Measurements from ENCODE around the gene DPAGT1. TPM values are rescaled to one million over a fixed set of nuclear protein-coding genes. Genes with fewer than 3 reads are reported as not detected.

The DPAGT1 gene
- total RNA-seq, 4 donors from 2014 or later, result 2.8 to 30.6 (median 16.9) TPM

- peak; percentile 95 to 96 for DNase-seq
- Histone ChIP-seq H3K4me1 (peaks cover 0 to 7% of the 10 kb centered on the region in 2 donors), H3K27me3 (no peaks in the 10 kb centered on the region), H3K9me3 (no peaks in the 10 kb centered on the region), H3K36me3 (no peaks in the 10 kb centered on the region), H3K4me3 (peak within 1 kb of the TSS; percentile 82 to 90), H3K27ac (peak within 1 kb of the TSS; percentile 83 to 96)
- intact Hi-C loops (cut with DNase I; ENCODE audit: low total_unique reads), result no loop called here
- TF ChIP-seq CTCF (IDR thresholded peaks at IDR 0.05) (peak in 2 of 4 experiments; percentile 20 to 26), POLR2A (IDR thresholded peaks at IDR 0.05) (peak in 1 of 2 donors; percentile 43)
These were observed 16.8 kb downstream of the DPAGT1 start, which contains the start of gene HMBS for GRCh38 chr11:119084663-119085436. TSS of gene HMBS (plus strand) at chr11:119084881. CDS start at chr11:119085034, 153 bp downstream.

GRCh38 chr11:119081682-119082260, 19.9 kb downstream of the DPAGT1 start:
- H3K9me3 ChIP-seq, result no peaks in the 10 kb centered on the region
- intact Hi-C loops (cut with DNase I; ENCODE audit: low total_unique reads), result no loop called here
- no peaks in the 10 kb centered on the region for H3K27me3 ChIP-seq
- peaks cover 0 to 7% of the 10 kb centered on the region in 2 donors for H3K4me1 ChIP-seq
- TF ChIP-seq POLR2A (IDR thresholded peaks at IDR 0.05) (no peak), CTCF (IDR thresholded peaks at IDR 0.05) (no peak)
- no peak overlapping the region for H3K4me3 ChIP-seq
- H3K36me3 ChIP-seq, result no peaks in the 10 kb centered on the region
- DNase-seq, result no peak
- no peak overlapping the region for H3K27ac ChIP-seq

GRCh38 chr11:119078675-119079420, 22.8 kb downstream of the DPAGT1 start:
- H3K4me3 ChIP-seq, result no peak overlapping the region

GRCh38 chr11:119077839-119078238, 23.8 kb downstream of the DPAGT1 start:
- TF ChIP-seq CTCF (IDR thresholded peaks at IDR 0.05), result no peak
- TF ChIP-seq POLR2A (IDR thresholded peaks at IDR 0.05), result no peak
- H3K9me3 ChIP-seq, result no peaks in the 10 kb centered on the region
- DNase-seq, result no peak

More at GRCh38 chr11:119078675-119079420, 22.8 kb downstream of the DPAGT1 start:
- Histone ChIP-seq H3K27ac (no peak overlapping the region), H3K4me1 (no peaks in the 10 kb centered on the region), H3K27me3 (no peaks in the 10 kb centered on the region), H3K36me3 (no peaks in the 10 kb centered on the region), H3K9me3 (no peaks in the 10 kb centered on the region)
- TF ChIP-seq POLR2A (IDR thresholded peaks at IDR 0.05) (no peak), CTCF (IDR thresholded peaks at IDR 0.05) (no peak)
- intact Hi-C loops (cut with DNase I; ENCODE audit: low total_unique reads), result no loop called here
- DNase-seq, result no peak

More at GRCh38 chr11:119077839-119078238, 23.8 kb downstream of the DPAGT1 start:
- H3K27me3 ChIP-seq, result no peaks in the 10 kb centered on the region
- H3K4me3 ChIP-seq, result no peak overlapping the region
- H3K4me1 ChIP-seq, result no peaks in the 10 kb centered on the region
- H3K27ac ChIP-seq, result no peak overlapping the region
- intact Hi-C loops (cut with DNase I; ENCODE audit: low total_unique reads), result no loop called here
- H3K36me3 ChIP-seq, result no peaks in the 10 kb centered on the region

Measured in uterus (tissue), 4 donors.